WERI-Rb-1 (cell line): ENCODE data around the gene LAMB1.

Experiments
- DNase-seq: peaks from one replicate; pipeline ENCODE4 v3.0.0-alpha.2; 2020
- H3K27ac ChIP-seq: fragments of 250-450 bp; sonication (Bioruptor Pico); 2 replicates; pipeline ENCODE4 v1.5.1; 2020; ENCODE audit warnings: mild to moderate bottlenecking, moderate library complexity
- H3K27me3 ChIP-seq: fragments of 250-450 bp; sonication (Bioruptor Pico); 2 replicates; pipeline ENCODE4 v1.5.1; 2021; ENCODE audit warnings: mild to moderate bottlenecking, low read depth, moderate library complexity; ENCODE audit not compliant: insufficient read depth, severe bottlenecking
- H3K36me3 ChIP-seq: fragments of 250-450 bp; sonication (Bioruptor Pico); 2 replicates; pipeline ENCODE4 v1.5.1; 2020; ENCODE audit warnings: mild to moderate bottlenecking, moderate library complexity
- H3K4me3 ChIP-seq: 2 replicates; pipeline ENCODE4 v1.5.1; 2011; ENCODE audit warnings: low read depth, mild to moderate bottlenecking, control low read depth, low read length
- H3K9me3 ChIP-seq: fragments of 250-450 bp; sonication (Bioruptor Pico); 2 replicates; pipeline ENCODE4 v1.5.1; 2021; ENCODE audit warnings: mild to moderate bottlenecking, moderate library complexity; ENCODE audit not compliant: severe bottlenecking
- CTCF ChIP-seq: IDR thresholded peaks from 2 replicates; pipeline ENCODE4 v1.5.1; 2011; ENCODE audit warnings: low read depth, mild to moderate bottlenecking, control low read depth, inconsistent platforms, low read length

Gene LAMB1

DNA sequence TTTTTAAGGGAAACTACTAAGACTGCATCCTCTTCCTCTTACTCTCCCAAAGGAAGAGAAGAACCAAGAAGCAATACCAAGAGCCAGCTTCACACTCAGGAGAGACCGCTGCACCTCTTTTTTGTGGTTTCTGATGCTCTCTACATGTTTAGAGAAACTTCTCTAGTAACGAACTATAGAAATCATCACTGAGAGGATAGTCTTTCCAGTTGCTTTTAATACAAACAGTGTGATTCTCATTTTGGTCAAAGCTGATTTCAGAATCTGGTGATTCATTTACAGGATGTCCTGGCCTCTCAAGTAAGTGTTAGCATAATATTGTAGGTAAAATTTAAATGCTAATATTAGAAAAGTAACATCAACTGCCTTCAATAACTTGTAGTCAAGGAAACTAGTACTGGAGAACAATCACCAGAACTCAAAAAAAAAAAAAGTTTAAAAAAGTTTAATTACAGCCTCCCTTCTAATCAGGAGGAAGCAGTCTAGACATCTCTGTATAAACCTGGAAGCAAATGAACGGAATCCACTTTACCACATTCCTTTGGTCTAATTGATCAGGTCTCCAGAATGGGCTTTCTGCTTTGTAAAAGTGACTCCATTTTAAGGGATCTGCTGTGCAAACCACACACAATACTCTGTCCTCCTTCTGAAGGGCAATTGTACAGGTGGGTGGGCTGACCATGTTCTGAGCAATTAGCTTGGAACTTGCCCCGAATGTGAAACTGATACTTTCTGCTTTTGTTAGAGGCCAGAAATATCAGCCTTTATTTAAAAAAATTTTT lies 3.0 kb downstream of the LAMB1 start:
- Histone ChIP-seq H3K9me3 (peaks cover 2% of the 10 kb centered on the region), H3K27me3 (no peaks in the 10 kb centered on the region), H3K4me3 (no peak overlapping the region), H3K27ac (no peak overlapping the region), H3K36me3 (peaks cover 39% of the 10 kb centered on the region)
- TF ChIP-seq CTCF: no peak
- no peak for DNase-seq

- Histone ChIP-seq H3K36me3 (peaks cover 45% of the 10 kb centered on the region), H3K27ac (no peak overlapping the region; the same call in 1 of the 2 replicates), H3K27me3 (no peaks in the 10 kb centered on the region), H3K9me3 (peaks cover 2% of the 10 kb centered on the region), H3K4me3 (no peak overlapping the region)
- no peak for DNase-seq
- TF ChIP-seq CTCF: no peak
These were observed 4.1 kb downstream of the LAMB1 start for GRCh38 chr7:107998660-107999480.

- Histone ChIP-seq H3K27me3 (no peaks in the 10 kb centered on the region), H3K36me3 (peaks cover 53% of the 10 kb centered on the region), H3K27ac (no peak overlapping the region), H3K4me3 (no peak overlapping the region), H3K9me3 (peaks cover 2% of the 10 kb centered on the region)
- no peak for TF ChIP-seq CTCF
- no peak for DNase-seq
These were observed 4.8 kb downstream of the LAMB1 start for GRCh38 chr7:107998150-107998549.

- H3K36me3 ChIP-seq: peaks cover 63% of the 10 kb centered on the region
- no peak overlapping the region for H3K4me3 ChIP-seq
- no peak for DNase-seq
- no peaks in the 10 kb centered on the region for H3K27me3 ChIP-seq
- TF ChIP-seq CTCF: no peak
- no peaks in the 10 kb centered on the region for H3K9me3 ChIP-seq
- peak overlapping the region; percentile 13 for H3K27ac ChIP-seq
These were observed 6.7 kb downstream of the LAMB1 start for GRCh38 chr7:107996072-107996882.

GRCh38 chr7:107995184-107996071 lies 7.5 kb downstream of the LAMB1 start:
- TF ChIP-seq CTCF: no peak
- H3K27ac ChIP-seq: peak overlapping the region; percentile 26; the same call in 1 of the 2 replicates

More at GRCh38 chr7:107995184-107996071, 7.5 kb downstream of the LAMB1 start:
- Histone ChIP-seq H3K4me3 (no peak overlapping the region), H3K27me3 (no peaks in the 10 kb centered on the region), H3K36me3 (peaks cover 65% of the 10 kb centered on the region), H3K9me3 (no peaks in the 10 kb centered on the region)
- DNase-seq: peak; percentile 51
